ENCODE results near the gene GCG.

The GCG gene

GRCh38 chr2:162123806-162124758 lies 28.0 kb downstream of the GCG start:
- no peak for DNase-seq (ENCODE audit: low spot score in 2 of 2)

GRCh38 chr2:162118166-162119031 lies 33.6 kb downstream of the GCG start:
- H3K27ac Mint-ChIP-seq, result no peak overlapping the region
- DNase-seq (ENCODE audit: low spot score in 2 of 2) (no peak), ATAC-seq (no peak)
- H3K9me3 Mint-ChIP-seq, result peaks cover 3% of the 10 kb centered on the region
- no peak overlapping the region for H3K4me3 Mint-ChIP-seq
- no peaks in the 10 kb centered on the region for H3K36me3 Mint-ChIP-seq
- no peaks in the 10 kb centered on the region for H3K4me1 Mint-ChIP-seq

More at GRCh38 chr2:162123806-162124758, 28.0 kb downstream of the GCG start:
- ATAC-seq, result peak; percentile 48
- Mint-ChIP-seq H3K9me3 (no peaks in the 10 kb centered on the region), H3K4me3 (no peak overlapping the region), H3K36me3 (no peaks in the 10 kb centered on the region), H3K27ac (no peak overlapping the region), H3K4me1 (peaks cover 10% of the 10 kb centered on the region)

- DNase-seq (ENCODE audit: low spot score in 2 of 2) (no peak), ATAC-seq (no peak)
- no peak overlapping the region for H3K27ac Mint-ChIP-seq
- H3K36me3 Mint-ChIP-seq, result no peaks in the 10 kb centered on the region
- H3K4me3 Mint-ChIP-seq, result no peak overlapping the region
- peaks cover 3% of the 10 kb centered on the region for H3K9me3 Mint-ChIP-seq
- H3K4me1 Mint-ChIP-seq, result no peaks in the 10 kb centered on the region
These were observed 35.7 kb downstream of the GCG start for GRCh38 chr2:162116352-162116751.

- DNase-seq (ENCODE audit: low spot score in 2 of 2), result no peak
- ATAC-seq, result no peak
- Mint-ChIP-seq H3K4me1 (no peaks in the 10 kb centered on the region), H3K4me3 (no peak overlapping the region), H3K27ac (no peak overlapping the region), H3K36me3 (no peaks in the 10 kb centered on the region), H3K9me3 (peaks cover 3% of the 10 kb centered on the region)
These were observed 37.0 kb downstream of the GCG start for GRCh38 chr2:162115076-162115475.

GRCh38 chr2:162114271-162114670 lies 37.8 kb downstream of the GCG start:
- ATAC-seq, result no peak
- no peak overlapping the region for H3K4me3 Mint-ChIP-seq
- H3K27ac Mint-ChIP-seq, result no peak overlapping the region
- no peaks in the 10 kb centered on the region for H3K4me1 Mint-ChIP-seq
- peaks cover 3% of the 10 kb centered on the region for H3K9me3 Mint-ChIP-seq
- no peak for DNase-seq (ENCODE audit: low spot score in 2 of 2)
- H3K36me3 Mint-ChIP-seq, result no peaks in the 10 kb centered on the region

- no peak for ATAC-seq
- Mint-ChIP-seq H3K9me3 (peaks cover 3% of the 10 kb centered on the region), H3K4me3 (no peak overlapping the region), H3K4me1 (no peaks in the 10 kb centered on the region), H3K27ac (no peak overlapping the region), H3K36me3 (no peaks in the 10 kb centered on the region)
- no peak for DNase-seq (ENCODE audit: low spot score in 2 of 2)
These were observed 38.3 kb downstream of the GCG start for GRCh38 chr2:162113776-162114168.

GRCh38 chr2:162113088-162113775 lies 38.8 kb downstream of the GCG start:
- peaks cover 3% of the 10 kb centered on the region for H3K9me3 Mint-ChIP-seq
- no peaks in the 10 kb centered on the region for H3K4me1 Mint-ChIP-seq
- DNase-seq (ENCODE audit: low spot score in 2 of 2) (no peak), ATAC-seq (no peak)
- H3K27ac Mint-ChIP-seq, result no peak overlapping the region
- no peak overlapping the region for H3K4me3 Mint-ChIP-seq
- no peaks in the 10 kb centered on the region for H3K36me3 Mint-ChIP-seq

GRCh38 chr2:162111958-162112850 lies 39.8 kb downstream of the GCG start:
- Mint-ChIP-seq H3K36me3 (no peaks in the 10 kb centered on the region), H3K4me3 (no peak overlapping the region), H3K9me3 (peaks cover 3% of the 10 kb centered on the region), H3K27ac (no peak overlapping the region), H3K4me1 (no peaks in the 10 kb centered on the region)
- ATAC-seq, result no peak
- no peak for DNase-seq (ENCODE audit: low spot score in 2 of 2)

- Mint-ChIP-seq H3K9me3 (no peaks in the 10 kb centered on the region), H3K4me3 (no peak overlapping the region), H3K27ac (no peak overlapping the region), H3K4me1 (no peaks in the 10 kb centered on the region), H3K36me3 (no peaks in the 10 kb centered on the region)
- DNase-seq (ENCODE audit: low spot score in 2 of 2) (no peak), ATAC-seq (no peak)
These were observed 44.6 kb downstream of the GCG start for GRCh38 chr2:162107361-162107901.

GRCh38 chr2:162106746-162107145 lies 45.3 kb downstream of the GCG start:
- no peaks in the 10 kb centered on the region for H3K36me3 Mint-ChIP-seq
- DNase-seq (ENCODE audit: low spot score in 2 of 2) (no peak), ATAC-seq (no peak)
- no peak overlapping the region for H3K27ac Mint-ChIP-seq
- H3K4me3 Mint-ChIP-seq, result no peak overlapping the region
- H3K4me1 Mint-ChIP-seq, result no peaks in the 10 kb centered on the region
- H3K9me3 Mint-ChIP-seq, result no peaks in the 10 kb centered on the region

- no peaks in the 10 kb centered on the region for H3K36me3 Mint-ChIP-seq
- H3K9me3 Mint-ChIP-seq, result no peaks in the 10 kb centered on the region
- no peak overlapping the region for H3K4me3 Mint-ChIP-seq
- no peak for ATAC-seq
- no peak for DNase-seq (ENCODE audit: low spot score in 2 of 2)
- no peak overlapping the region for H3K27ac Mint-ChIP-seq
- no peaks in the 10 kb centered on the region for H3K4me1 Mint-ChIP-seq
These were observed 45.9 kb downstream of the GCG start for GRCh38 chr2:162106146-162106551.

- Mint-ChIP-seq H3K4me3 (no peak overlapping the region), H3K36me3 (no peaks in the 10 kb centered on the region), H3K9me3 (no peaks in the 10 kb centered on the region), H3K4me1 (no peaks in the 10 kb centered on the region), H3K27ac (no peak overlapping the region)
- no peak for DNase-seq (ENCODE audit: low spot score in 2 of 2)
- ATAC-seq, result no peak
These were observed 48.5 kb downstream of the GCG start for GRCh38 chr2:162103443-162104009.

- no peak for DNase-seq (ENCODE audit: low spot score in 2 of 2)
- Mint-ChIP-seq H3K27ac (no peak overlapping the region), H3K9me3 (no peaks in the 10 kb centered on the region), H3K4me3 (no peak overlapping the region), H3K36me3 (no peaks in the 10 kb centered on the region), H3K4me1 (no peaks in the 10 kb centered on the region)
- no peak for ATAC-seq
These were observed 51.5 kb downstream of the GCG start for GRCh38 chr2:162100579-162100978.

- Mint-ChIP-seq H3K4me3 (no peak overlapping the region), H3K27ac (no peak overlapping the region), H3K36me3 (no peaks in the 10 kb centered on the region), H3K4me1 (no peaks in the 10 kb centered on the region), H3K9me3 (no peaks in the 10 kb centered on the region)
- DNase-seq (ENCODE audit: low spot score in 2 of 2) (no peak), ATAC-seq (no peak)
These were observed 52.2 kb downstream of the GCG start for GRCh38 chr2:162099836-162100235.
